ENCODE data around the gene MCRIP2.

The MCRIP2 gene

GRCh38 chr16:641326-642188, at the start of gene MCRIP2:
Gene MCRIP2, plus strand, starts transcription at chr16:641828. Its CDS starts 164 bp downstream, at chr16:641992.
- no peak for DNase-seq (ENCODE audit: low read depth)
- in situ Hi-C loops (cut with HindIII; ENCODE audit: low sequenced_read_pairs) = no loop called here
- TF ChIP-seq CTCF (IDR thresholded peaks at IDR 0.05; ENCODE audit: low read depth, low read length, missing control alignments) = no peak
- peak within 1 kb of the TSS; percentile 59 for H3K4me3 ChIP-seq (ENCODE audit: low read depth, low read length)

GRCh38 chr16:591892-592517, 49.6 kb upstream of the MCRIP2 start:
- no peak overlapping the region for H3K4me3 ChIP-seq (ENCODE audit: low read depth, low read length)
- DNase-seq (ENCODE audit: low read depth) = no peak
- no peak for TF ChIP-seq CTCF (IDR thresholded peaks at IDR 0.05; ENCODE audit: low read depth, low read length, missing control alignments)
- in situ Hi-C loops (cut with HindIII; ENCODE audit: low sequenced_read_pairs) = no loop called here

GRCh38 chr16:592518-593306, 48.9 kb upstream of the MCRIP2 start:
- no peak for TF ChIP-seq CTCF (IDR thresholded peaks at IDR 0.05; ENCODE audit: low read depth, low read length, missing control alignments)
- H3K4me3 ChIP-seq (ENCODE audit: low read depth, low read length) = no peak overlapping the region
- DNase-seq (ENCODE audit: low read depth) = no peak
- in situ Hi-C loops (cut with HindIII; ENCODE audit: low sequenced_read_pairs) = no loop called here

- in situ Hi-C loops (cut with HindIII; ENCODE audit: low sequenced_read_pairs) = no loop called here
- DNase-seq (ENCODE audit: low read depth) = no peak
- H3K4me3 ChIP-seq (ENCODE audit: low read depth, low read length) = no peak overlapping the region
- no peak for TF ChIP-seq CTCF (IDR thresholded peaks at IDR 0.05; ENCODE audit: low read depth, low read length, missing control alignments)
Observed at GRCh38 chr16:593406-593805, 48.2 kb upstream of the MCRIP2 start.

GRCh38 chr16:593807-594206, 47.8 kb upstream of the MCRIP2 start:
- no peak overlapping the region for H3K4me3 ChIP-seq (ENCODE audit: low read depth, low read length)
- in situ Hi-C loops (cut with HindIII; ENCODE audit: low sequenced_read_pairs) = no loop called here
- TF ChIP-seq CTCF (IDR thresholded peaks at IDR 0.05; ENCODE audit: low read depth, low read length, missing control alignments) = no peak
- no peak for DNase-seq (ENCODE audit: low read depth)

GRCh38 chr16:595094-595528, 46.5 kb upstream of the MCRIP2 start:
- TF ChIP-seq CTCF (IDR thresholded peaks at IDR 0.05; ENCODE audit: low read depth, low read length, missing control alignments) = no peak
- no peak overlapping the region for H3K4me3 ChIP-seq (ENCODE audit: low read depth, low read length)
- no peak for DNase-seq (ENCODE audit: low read depth)
- in situ Hi-C loops (cut with HindIII; ENCODE audit: low sequenced_read_pairs) = no loop called here
